ENCODE results near the gene NPAS1. TPM values are rescaled to one million over a fixed set of nuclear protein-coding genes. Genes with fewer than 3 reads are reported as not detected.

The NPAS1 gene
- polyA plus RNA-seq, 1 donor (not counting 4 experiments of a cell fraction or from before 2014, with no cell fraction given) = 0.42 TPM

- Histone ChIP-seq H2AFZ (ENCODE audit: control insufficient read depth, low read length) (no peak overlapping the region), H4K20me1 (ENCODE audit: control insufficient read depth, extremely low read depth, insufficient read depth, low read length) (no peaks in the 10 kb centered on the region), H3K9ac (ENCODE audit: control insufficient read depth, extremely low read depth, insufficient read depth, low read length) (no peak overlapping the region), H3K27me3 (ENCODE audit: control insufficient read depth, extremely low read depth, insufficient read depth, low read length) (peaks cover 59% of the 10 kb centered on the region), H3K9me1 (ENCODE audit: control insufficient read depth, extremely low read depth, insufficient read depth, low read length) (no peaks in the 10 kb centered on the region), H3K27ac (ENCODE audit: control insufficient read depth, insufficient read depth, low read length) (no peak overlapping the region), H3K4me3 (ENCODE audit: control insufficient read depth in 2 of 3, extremely low read depth in 1 of 3, insufficient read depth in 2 of 3, low read depth in 1 of 3, low read length in 3 of 3) (peak overlapping the region; percentile 14 to 25 (median 19)), H3K9me3 (ENCODE audit: control insufficient read depth, low read depth, low read length) (no peaks in the 10 kb centered on the region), H3K4me2 (ENCODE audit: control insufficient read depth, extremely low read depth, insufficient read depth, low read depth, low read length) (peak overlapping the region; percentile 20), H3K79me2 (ENCODE audit: control insufficient read depth, insufficient read depth, low read length) (no peaks in the 10 kb centered on the region), H3K4me1 (ENCODE audit: control insufficient read depth, extremely low read depth, insufficient read depth, low read length) (peaks cover 2% of the 10 kb centered on the region), H3K36me3 (ENCODE audit: control insufficient read depth in 2 of 2, extremely low read depth in 1 of 2, insufficient read depth in 2 of 2, low read length in 2 of 2) (no peaks in the 10 kb centered on the region)
- FAIRE-seq (no peak), DNase-seq (ENCODE audit: low read depth, low spot score) (no peak)
- TF ChIP-seq EZH2 (IDR thresholded peaks at IDR 0.05; ENCODE audit: low read length) (peak; percentile 99), CTCF (optimal IDR thresholded peaks at IDR 0.05 in 1 of 3, IDR thresholded peaks at IDR 0.05 in 1 of 3, conservative IDR thresholded peaks at IDR 0.05 in 1 of 3; ENCODE audit: extremely low read depth in 1 of 3, insufficient read depth in 2 of 3, low read length in 3 of 3) (no peak)
- dilution Hi-C loops (cut with MboI; ENCODE audit: extremely low pct_ligation_motif_present, low sequenced_read_pairs) = no loop called here
These were observed 1.4 kb downstream of the NPAS1 start for GRCh38 chr19:47020992-47021496.

- H3K4me1 ChIP-seq (ENCODE audit: control insufficient read depth, extremely low read depth, insufficient read depth, low read length) = peaks cover 2% of the 10 kb centered on the region
- dilution Hi-C loops (cut with MboI; ENCODE audit: extremely low pct_ligation_motif_present, low sequenced_read_pairs) = no loop called here
- H3K79me2 ChIP-seq (ENCODE audit: control insufficient read depth, insufficient read depth, low read length) = no peaks in the 10 kb centered on the region
- peak overlapping the region; percentile 20 for H3K4me2 ChIP-seq (ENCODE audit: control insufficient read depth, extremely low read depth, insufficient read depth, low read depth, low read length)
- H2AFZ ChIP-seq (ENCODE audit: control insufficient read depth, low read length) = no peak overlapping the region
- H3K9me3 ChIP-seq (ENCODE audit: control insufficient read depth, low read depth, low read length) = no peaks in the 10 kb centered on the region
- TF ChIP-seq EZH2 (IDR thresholded peaks at IDR 0.05; ENCODE audit: low read length) (peak; percentile 19), CTCF (optimal IDR thresholded peaks at IDR 0.05 in 1 of 3, IDR thresholded peaks at IDR 0.05 in 1 of 3, conservative IDR thresholded peaks at IDR 0.05 in 1 of 3; ENCODE audit: extremely low read depth in 1 of 3, insufficient read depth in 2 of 3, low read length in 3 of 3) (no peak)
- H3K4me3 ChIP-seq (ENCODE audit: control insufficient read depth in 2 of 3, extremely low read depth in 1 of 3, insufficient read depth in 2 of 3, low read depth in 1 of 3, low read length in 3 of 3) = peak overlapping the region in 1 of 3 experiments; percentile 4
- H3K9ac ChIP-seq (ENCODE audit: control insufficient read depth, extremely low read depth, insufficient read depth, low read length) = no peak overlapping the region
- H3K9me1 ChIP-seq (ENCODE audit: control insufficient read depth, extremely low read depth, insufficient read depth, low read length) = no peaks in the 10 kb centered on the region
- DNase-seq (ENCODE audit: low read depth, low spot score) (no peak), FAIRE-seq (no peak)
- H3K27ac ChIP-seq (ENCODE audit: control insufficient read depth, insufficient read depth, low read length) = no peak overlapping the region
- peaks cover 59% of the 10 kb centered on the region for H3K27me3 ChIP-seq (ENCODE audit: control insufficient read depth, extremely low read depth, insufficient read depth, low read length)
- no peaks in the 10 kb centered on the region for H3K36me3 ChIP-seq (ENCODE audit: control insufficient read depth in 2 of 2, extremely low read depth in 1 of 2, insufficient read depth in 2 of 2, low read length in 2 of 2)
- H4K20me1 ChIP-seq (ENCODE audit: control insufficient read depth, extremely low read depth, insufficient read depth, low read length) = no peaks in the 10 kb centered on the region
These were observed 2.0 kb downstream of the NPAS1 start for GRCh38 chr19:47021536-47022139.
